NT2/D1 (cell line): ENCODE results near the gene MAPK13.
A peak's percentile ranks its signal among the peaks of the same experiment; 100 is the strongest.

ENCODE experiments used
- DNase-seq: peaks from one replicate; pipeline ENCODE4 v3.0.0-alpha.2; 2011; ENCODE audit warnings: low read depth, low spot score
- H3K27me3 ChIP-seq: 2 replicates; pipeline ENCODE4 v1.6.0; 2011; ENCODE audit warnings: mild to moderate bottlenecking; ENCODE audit not compliant: insufficient read length, insufficient read depth
- H3K36me3 ChIP-seq: 2 replicates; pipeline ENCODE4 v1.6.1; 2011; ENCODE audit warnings: mild to moderate bottlenecking, low read length, mixed read lengths; ENCODE audit not compliant: insufficient read depth, insufficient read length
- H3K4me1 ChIP-seq: 2 replicates; pipeline ENCODE4 v1.5.1; 2011; ENCODE audit not compliant: insufficient read depth, insufficient read length
- H3K4me3 ChIP-seq: 2 replicates; pipeline ENCODE4 v1.5.1; 2011; ENCODE audit warnings: low read depth; ENCODE audit not compliant: insufficient read length
- H3K9ac ChIP-seq: 2 replicates; pipeline ENCODE4 v1.6.0; 2011; ENCODE audit warnings: low read depth; ENCODE audit not compliant: insufficient read length
- H3K9me3 ChIP-seq: 2 replicates; pipeline ENCODE4 v1.5.1; 2011; ENCODE audit warnings: mild to moderate bottlenecking, low read length; ENCODE audit not compliant: insufficient read depth
- SUZ12 ChIP-seq: IDR thresholded peaks from 2 replicates; pipeline ENCODE4 v1.6.1; 2011; ENCODE audit not compliant: insufficient read length, insufficient read depth; ENCODE audit errors: extremely low read depth
- YY1 ChIP-seq: IDR thresholded peaks from 2 replicates; pipeline ENCODE4 v1.6.1; 2011; ENCODE audit not compliant: insufficient read length, insufficient read depth
- ZNF274 ChIP-seq: IDR thresholded peaks from 2 replicates; pipeline ENCODE4 v1.6.1; 2011; ENCODE audit warnings: mild to moderate bottlenecking, low read depth, low read length

Gene MAPK13

DNA sequence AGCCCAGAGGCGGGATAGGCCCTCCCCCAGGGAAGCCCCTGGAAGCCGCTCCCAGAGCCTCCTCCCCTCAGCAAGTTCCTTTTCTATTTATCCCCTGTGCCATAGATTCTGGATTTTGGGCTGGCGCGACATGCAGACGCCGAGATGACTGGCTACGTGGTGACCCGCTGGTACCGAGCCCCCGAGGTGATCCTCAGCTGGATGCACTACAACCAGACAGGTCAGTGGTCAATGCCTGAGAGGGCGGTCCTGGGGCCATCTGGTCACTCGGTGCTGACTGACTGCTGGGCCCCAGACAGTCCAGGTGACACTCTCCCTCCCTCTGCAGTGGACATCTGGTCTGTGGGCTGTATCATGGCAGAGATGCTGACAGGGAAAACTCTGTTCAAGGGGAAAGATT, 6.2 kb downstream of the MAPK13 start:
- TF ChIP-seq ZNF274: no peak
- no peak for TF ChIP-seq SUZ12
- TF ChIP-seq YY1: no peak
- no peak for DNase-seq
- Histone ChIP-seq H3K4me1 (peaks cover 8% of the 10 kb centered on the region), H3K27me3 (no peaks in the 10 kb centered on the region), H3K4me3 (no peak overlapping the region), H3K9me3 (no peaks in the 10 kb centered on the region), H3K9ac (no peak overlapping the region), H3K36me3 (no peaks in the 10 kb centered on the region)

- Histone ChIP-seq H3K9me3 (no peaks in the 10 kb centered on the region), H3K4me3 (no peak overlapping the region), H3K9ac (no peak overlapping the region), H3K27me3 (no peaks in the 10 kb centered on the region), H3K4me1 (peaks cover 12% of the 10 kb centered on the region), H3K36me3 (no peaks in the 10 kb centered on the region)
- DNase-seq: no peak
- no peak for TF ChIP-seq YY1
- no peak for TF ChIP-seq SUZ12
- no peak for TF ChIP-seq ZNF274
These were observed 8.4 kb downstream of the MAPK13 start for GRCh38 chr6:36138667-36139066.

- DNase-seq: no peak
- H3K27me3 ChIP-seq: no peaks in the 10 kb centered on the region
- H3K4me1 ChIP-seq: peaks cover 12% of the 10 kb centered on the region
- no peak overlapping the region for H3K4me3 ChIP-seq
- TF ChIP-seq YY1: no peak
- TF ChIP-seq SUZ12: no peak
- TF ChIP-seq ZNF274: no peak
- H3K36me3 ChIP-seq: no peaks in the 10 kb centered on the region
- no peak overlapping the region for H3K9ac ChIP-seq
- no peaks in the 10 kb centered on the region for H3K9me3 ChIP-seq
These were observed 9.1 kb downstream of the MAPK13 start for GRCh38 chr6:36139431-36139830.

- TF ChIP-seq SUZ12: no peak
- no peak for TF ChIP-seq ZNF274
- Histone ChIP-seq H3K9me3 (no peaks in the 10 kb centered on the region), H3K27me3 (no peaks in the 10 kb centered on the region), H3K4me1 (peaks cover 12% of the 10 kb centered on the region), H3K9ac (no peak overlapping the region), H3K36me3 (no peaks in the 10 kb centered on the region), H3K4me3 (no peak overlapping the region)
- peak; percentile 16 for DNase-seq
These were observed 9.8 kb downstream of the MAPK13 start for GRCh38 chr6:36139991-36140710.

DNA sequence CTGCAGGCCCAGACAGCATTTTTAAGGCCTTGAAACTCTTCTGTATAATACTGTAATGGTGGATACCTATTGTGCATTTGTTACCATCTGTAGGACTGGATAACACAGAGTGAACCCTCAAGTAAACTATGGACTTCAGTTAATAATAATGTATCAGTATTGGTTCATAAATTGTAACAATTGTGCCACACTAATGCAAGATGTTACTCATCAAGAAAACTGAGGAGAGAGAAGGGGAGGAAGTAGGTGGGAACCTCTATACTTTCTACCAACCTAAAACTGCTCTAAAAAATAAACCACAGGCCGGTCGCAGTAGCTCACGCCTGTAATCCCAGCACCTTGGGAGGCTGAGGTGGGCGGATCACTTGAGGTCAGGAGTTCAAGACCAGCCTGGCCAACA, 10.8 kb downstream of the MAPK13 start:
- no peak for TF ChIP-seq SUZ12
- TF ChIP-seq ZNF274: no peak
- TF ChIP-seq YY1: no peak
- Histone ChIP-seq H3K9ac (no peak overlapping the region), H3K27me3 (no peaks in the 10 kb centered on the region)

GRCh38 chr6:36141961-36142360, 11.6 kb downstream of the MAPK13 start:
- no peaks in the 10 kb centered on the region for H3K36me3 ChIP-seq
- H3K9ac ChIP-seq: no peak overlapping the region
- DNase-seq: no peak
- H3K27me3 ChIP-seq: no peaks in the 10 kb centered on the region
- no peaks in the 10 kb centered on the region for H3K9me3 ChIP-seq
- H3K4me3 ChIP-seq: no peak overlapping the region
- H3K4me1 ChIP-seq: peaks cover 8% of the 10 kb centered on the region
- TF ChIP-seq ZNF274: no peak
- TF ChIP-seq SUZ12: no peak
- TF ChIP-seq YY1: no peak

More for the DNA sequence above, 10.8 kb downstream of the MAPK13 start:
- Histone ChIP-seq H3K4me3 (no peak overlapping the region), H3K4me1 (peaks cover 12% of the 10 kb centered on the region), H3K36me3 (no peaks in the 10 kb centered on the region), H3K9me3 (no peaks in the 10 kb centered on the region)
- no peak for DNase-seq

- no peak for DNase-seq
- Histone ChIP-seq H3K27me3 (no peaks in the 10 kb centered on the region), H3K36me3 (no peaks in the 10 kb centered on the region)
These were observed 12.9 kb downstream of the MAPK13 start for GRCh38 chr6:36142971-36143838.

More at GRCh38 chr6:36142971-36143838, 12.9 kb downstream of the MAPK13 start:
- Histone ChIP-seq H3K4me1 (peaks cover 8% of the 10 kb centered on the region), H3K4me3 (no peak overlapping the region), H3K9ac (peak overlapping the region; percentile 21), H3K9me3 (no peaks in the 10 kb centered on the region)
- no peak for TF ChIP-seq SUZ12
- TF ChIP-seq ZNF274: no peak
- TF ChIP-seq YY1: no peak
